Kidney (tissue), 14 donors: ENCODE data around the gene CDO1. TPM values are rescaled to one million over a fixed set of nuclear protein-coding genes. Genes with fewer than 3 reads are reported as not detected.
A peak's percentile ranks its signal among the peaks of the same experiment; 100 is the strongest.

Experiments
- DNase-seq, 5 donors: peaks; one replicate each; pipeline ENCODE4 v3.0.0-alpha.2; 2013 to 2020
- FAIRE-seq: peaks from 2 replicates; lab custom pipeline; 2012; peaks lifted over from hg19 to GRCh38; lab: Jason Lieb, UNC
- H3K27ac ChIP-seq, 2 donors: one replicate each; pipeline ENCODE4 v1.7.0; 2013; ENCODE audit warnings: low read depth in 2 of 2, low read length in 2 of 2, inconsistent platforms in 1 of 2
- H3K27me3 ChIP-seq: one replicate; pipeline ENCODE4 v1.7.1; 2013; ENCODE audit warnings: low read length, inconsistent platforms; ENCODE audit not compliant: control insufficient read depth, insufficient read depth
- H3K36me3 ChIP-seq, 3 donors: one replicate each; pipeline versions ENCODE4 v1.7.0 to v1.7.1; 2013; ENCODE audit warnings: low read length in 3 of 3, control low read depth in 1 of 3, inconsistent platforms in 1 of 3; ENCODE audit not compliant: insufficient read depth in 3 of 3, control insufficient read depth in 2 of 3
- H3K4me1 ChIP-seq, 3 donors: one replicate each; pipeline versions ENCODE4 v1.7.0 to v1.7.1; 2013; ENCODE audit warnings: low read length in 3 of 3, inconsistent platforms in 1 of 3, low read depth in 1 of 3; ENCODE audit not compliant: control insufficient read depth in 2 of 3, insufficient read depth in 2 of 3
- H3K4me3 ChIP-seq, 3 donors: one replicate each; pipeline versions ENCODE4 v1.7.0 to v1.8.1; 2013; ENCODE audit warnings: low read length in 3 of 3, control low read depth in 1 of 3, inconsistent platforms in 1 of 3
- H3K9ac ChIP-seq, 3 donors: one replicate each; pipeline versions ENCODE4 v1.7.0 to v1.7.1; 2013; ENCODE audit warnings: low read length in 3 of 3, control low read depth in 1 of 3, inconsistent platforms in 1 of 3
- H3K9me3 ChIP-seq, 3 donors: one replicate each; pipeline versions ENCODE4 v1.7.0 to v1.7.1; 2013; ENCODE audit warnings: low read length in 3 of 3, control low read depth in 1 of 3, inconsistent platforms in 1 of 3; ENCODE audit not compliant: control insufficient read depth in 2 of 3, insufficient read depth in 1 of 3
- CTCF ChIP-seq: IDR thresholded peaks from 3 replicates; pipeline ENCODE4 v1.5.1; 2012; ENCODE audit warnings: mild to moderate bottlenecking, moderate library complexity, borderline replicate concordance; ENCODE audit not compliant: insufficient read depth; ENCODE audit errors: extremely low read depth
- intact Hi-C: fragments of 100-400 bp; cut with DNase I; formaldehyde crosslinking; loops from one replicate; pipeline ENCODE4 v1.11.1; 2022
- polyA plus RNA-seq: library from polyadenylated mRNA; stranded (reverse); fragments of 350-450 nt; fragmentation: Illumina TruSeq; extraction: RNeasy Lipid Tissue Mini Kit (QIAGEN cat#74804); gene quantifications from one replicate; pipeline ENCODE4 v1.2.3, GENCODE V29; 2014; ENCODE audit warnings: low read depth, low replicate concordance; ENCODE audit not compliant: insufficient read depth
- total RNA-seq: library from RNA; stranded (reverse); fragmentation: NEBNext Ultra II Directional; extraction: Animal tissue kit (Norgen Biotek cat#: 25700); gene quantifications from one replicate; pipeline ENCODE4 v1.2.1, GENCODE V29; 2021
- donor health status: control.
- donor health status: control.
- donor health status: control.
- donor health status: control.
- donor health status: control.
- donor health status: DM: yes; HTN: yes; CAD: no.
- donor health status: Normal renal cell carcinoma (clear cell type).

Gene CDO1
- total and polyA plus RNA-seq, 2 donors from 2014 or later: 1.7 to 3.0 TPM

- no peak for TF ChIP-seq CTCF
- no peaks in the 10 kb centered on the region for H3K27me3 ChIP-seq
- FAIRE-seq: no peak
- DNase-seq: no peak
- no peak overlapping the region for H3K9ac ChIP-seq
- H3K4me3 ChIP-seq: no peak overlapping the region
- intact Hi-C loops: no loop called here
- no peak overlapping the region for H3K27ac ChIP-seq
- no peaks in the 10 kb centered on the region for H3K9me3 ChIP-seq
- no peaks in the 10 kb centered on the region for H3K36me3 ChIP-seq
- H3K4me1 ChIP-seq: peaks cover 4 to 20% (median 16%) of the 10 kb centered on the region in 3 donors
These were observed 30.8 kb upstream of the CDO1 start for GRCh38 chr5:115847290-115847689.

- no peak for DNase-seq
- intact Hi-C loops: no loop called here
- H3K27ac ChIP-seq: no peak overlapping the region
- no peak for TF ChIP-seq CTCF
- no peaks in the 10 kb centered on the region for H3K27me3 ChIP-seq
- no peak overlapping the region for H3K4me3 ChIP-seq
- H3K4me1 ChIP-seq: peaks cover 0 to 16% (median 13%) of the 10 kb centered on the region in 3 donors
- no peak for FAIRE-seq
- no peak overlapping the region for H3K9ac ChIP-seq
- H3K36me3 ChIP-seq: no peaks in the 10 kb centered on the region
- no peaks in the 10 kb centered on the region for H3K9me3 ChIP-seq
These were observed 27.9 kb upstream of the CDO1 start for GRCh38 chr5:115844321-115844817.

GRCh38 chr5:115843444-115844130 is 27.1 kb upstream of the CDO1 start:
- intact Hi-C loops: no loop called here

More at GRCh38 chr5:115843444-115844130, 27.1 kb upstream of the CDO1 start:
- Histone ChIP-seq H3K4me1 (peaks cover 0 to 16% (median 14%) of the 10 kb centered on the region in 3 donors), H3K27me3 (no peaks in the 10 kb centered on the region), H3K27ac (no peak overlapping the region), H3K36me3 (no peaks in the 10 kb centered on the region), H3K4me3 (peak overlapping the region in 2 of 3 donors; percentile 93 to 96), H3K9me3 (no peaks in the 10 kb centered on the region), H3K9ac (peak overlapping the region in 1 of 3 donors; percentile 92)
- no peak for DNase-seq
- no peak for TF ChIP-seq CTCF
- FAIRE-seq: no peak
